Thyroid gland (tissue), 4 donors: Measurements from ENCODE around the gene KCNMA1.

ENCODE experiments used
- CTCF ChIP-seq, 6 experiments: fragments of 200-600 bp in 3 of 6; fragments of 450-650 bp in 3 of 6; sonication (generic) in 3 of 6; IDR thresholded peaks; one replicate each; pipeline ENCODE4 v1.5.1; 2016 to 2019; ENCODE audit warnings: antibody characterized with exemption in 6 of 6, mild to moderate bottlenecking in 2 of 6, inconsistent platforms in 1 of 6, moderate library complexity in 1 of 6
- POLR2A ChIP-seq, 2 donors: fragments of 450-650 bp; IDR thresholded peaks; one replicate each; pipeline ENCODE4 v1.6.1; 2017; ENCODE audit warnings: antibody characterized with exemption in 2 of 2, mild to moderate bottlenecking in 2 of 2, moderate library complexity in 1 of 2

- no peak for TF ChIP-seq CTCF (IDR thresholded peaks at IDR 0.05)
- TF ChIP-seq POLR2A (IDR thresholded peaks at IDR 0.05): no peak
Observed at GRCh38 chr10:77357185-77357584, 280.4 kb downstream of the KCNMA1 start.
